ENCODE measurements around the gene PTPRCAP. TPM values are rescaled to one million over a fixed set of nuclear protein-coding genes. Genes with fewer than 3 reads are reported as not detected.
A peak's percentile ranks its signal among the peaks of the same experiment; 100 is the strongest.

Gene PTPRCAP
- polyA plus RNA-seq, 4 donors, result 0.86 to 2.4 (median 2.0) TPM

GRCh38 chr11:67398661-67399563 lies 38.6 kb downstream of the PTPRCAP start:
- no peak for DNase-seq (ENCODE audit: low read depth in 4 of 4, low spot score in 3 of 4)

GRCh38 chr11:67397986-67398660 lies 39.4 kb downstream of the PTPRCAP start:
- no peak for DNase-seq (ENCODE audit: low read depth in 4 of 4, low spot score in 3 of 4)

- no peak for DNase-seq (ENCODE audit: low read depth in 4 of 4, low spot score in 3 of 4)
These were observed 39.9 kb downstream of the PTPRCAP start for GRCh38 chr11:67397536-67397935.

- DNase-seq (ENCODE audit: low read depth in 4 of 4, low spot score in 3 of 4), result no peak
These were observed 40.7 kb downstream of the PTPRCAP start for GRCh38 chr11:67396587-67397389.

- DNase-seq (ENCODE audit: low read depth in 4 of 4, low spot score in 3 of 4), result no peak
These were observed 41.3 kb downstream of the PTPRCAP start for GRCh38 chr11:67396259-67396581.

GRCh38 chr11:67395555-67396258 lies 41.8 kb downstream of the PTPRCAP start:
- DNase-seq (ENCODE audit: low read depth in 4 of 4, low spot score in 3 of 4), result no peak

GRCh38 chr11:67393990-67394389 lies 43.5 kb downstream of the PTPRCAP start:
- no peak for DNase-seq (ENCODE audit: low read depth in 4 of 4, low spot score in 3 of 4)

GRCh38 chr11:67393437-67393836 lies 44.0 kb downstream of the PTPRCAP start:
- no peak for DNase-seq (ENCODE audit: low read depth in 4 of 4, low spot score in 3 of 4)

- no peak for DNase-seq (ENCODE audit: low read depth in 4 of 4, low spot score in 3 of 4)
These were observed 45.2 kb downstream of the PTPRCAP start for GRCh38 chr11:67392183-67392715.

GRCh38 chr11:67391304-67392182 lies 45.9 kb downstream of the PTPRCAP start, which contains the start of gene RAD9A:
TSS of gene RAD9A (plus strand) at chr11:67391986. CDS start at chr11:67392045, 59 bp downstream.
- peak; percentile 87 to 91 (median 88) for DNase-seq (ENCODE audit: low read depth in 4 of 4, low spot score in 3 of 4)

- no peak for DNase-seq (ENCODE audit: low read depth in 4 of 4, low spot score in 3 of 4)
These were observed 46.6 kb downstream of the PTPRCAP start for GRCh38 chr11:67390947-67391303.

GRCh38 chr11:67389477-67389876 lies 48.0 kb downstream of the PTPRCAP start:
- no peak for DNase-seq (ENCODE audit: low read depth in 4 of 4, low spot score in 3 of 4)

GRCh38 chr11:67387518-67387917 lies 50.0 kb downstream of the PTPRCAP start:
- no peak for DNase-seq (ENCODE audit: low read depth in 4 of 4, low spot score in 3 of 4)

GRCh38 chr11:67387069-67387468 lies 50.4 kb downstream of the PTPRCAP start:
- no peak for DNase-seq (ENCODE audit: low read depth in 4 of 4, low spot score in 3 of 4)

Other genes with a start within 250 kb of the PTPRCAP start
- 10 to 100 TPM; 43.3 to 66.4 (median 47.0) TPM for gene GRK2, start 171.2 kb downstream of the PTPRCAP start, polyA plus RNA-seq (ENCODE audit: insufficient read length in 4 of 4)
- gene ANKRD13D, start 148.4 kb downstream of the PTPRCAP start, polyA plus RNA-seq (ENCODE audit: insufficient read length in 4 of 4), result 10 to 100 TPM; 20.2 to 60.0 (median 30.1) TPM
- 10 to 100 TPM; 16.6 to 37.2 (median 24.5) TPM for gene SSH3, start 134.2 kb downstream of the PTPRCAP start, polyA plus RNA-seq (ENCODE audit: insufficient read length in 4 of 4)
- gene POLD4, start 84.1 kb downstream of the PTPRCAP start, polyA plus RNA-seq (ENCODE audit: insufficient read length in 4 of 4), result 10 to 100 TPM; 18.5 to 36.3 (median 22.3) TPM
- gene CLCF1, start 64.1 kb downstream of the PTPRCAP start, polyA plus RNA-seq (ENCODE audit: insufficient read length in 4 of 4), result 10 to 100 TPM in 1 of 4 donors, 1 to 10 TPM in 3; 5.4 to 12.9 (median 7.0) TPM
- gene RAD9A, start 45.7 kb downstream of the PTPRCAP start, polyA plus RNA-seq (ENCODE audit: insufficient read length in 4 of 4), result 10 to 100 TPM; 16.6 to 37.5 (median 19.1) TPM
- gene PPP1CA, start 35.8 kb downstream of the PTPRCAP start, polyA plus RNA-seq (ENCODE audit: insufficient read length in 4 of 4), result 100 to 1,000 TPM in 3 of 4 donors, 10 to 100 TPM in 1; 77.6 to 177 (median 146) TPM
- gene TBC1D10C, start 33.6 kb downstream of the PTPRCAP start, polyA plus RNA-seq (ENCODE audit: insufficient read length in 4 of 4), result 10 to 100 TPM in 1 of 4 donors, 1 to 10 TPM in 3; 2.5 to 11.7 (median 4.4) TPM
- 1 to 10 TPM; 1.1 to 4.4 (median 1.8) TPM for gene CARNS1, start 22.0 kb downstream of the PTPRCAP start, polyA plus RNA-seq (ENCODE audit: insufficient read length in 4 of 4)
- 10 to 100 TPM; 37.4 to 46.7 (median 41.7) TPM for gene RPS6KB2, start 9.2 kb downstream of the PTPRCAP start, polyA plus RNA-seq (ENCODE audit: insufficient read length in 4 of 4)
- 10 to 100 TPM; 43.9 to 82.9 (median 59.9) TPM for gene CORO1B, start 5.8 kb upstream of the PTPRCAP start, polyA plus RNA-seq (ENCODE audit: insufficient read length in 4 of 4)
- gene GPR152, start 15.0 kb upstream of the PTPRCAP start, polyA plus RNA-seq (ENCODE audit: insufficient read length in 4 of 4), result not detected
- under 1 TPM; 0.54 to 0.75 (median 0.64) TPM for gene CABP4, start 17.7 kb upstream of the PTPRCAP start, polyA plus RNA-seq (ENCODE audit: insufficient read length in 4 of 4)
- gene TMEM134, start 31.6 kb upstream of the PTPRCAP start, polyA plus RNA-seq (ENCODE audit: insufficient read length in 4 of 4), result 10 to 100 TPM; 32.4 to 73.8 (median 42.1) TPM
- 10 to 100 TPM; 52.7 to 69.0 (median 65.4) TPM for gene AIP, start 45.3 kb upstream of the PTPRCAP start, polyA plus RNA-seq (ENCODE audit: insufficient read length in 4 of 4)
- 10 to 100 TPM; 26.9 to 38.6 (median 33.7) TPM for gene PITPNM1, start 67.7 kb upstream of the PTPRCAP start, polyA plus RNA-seq (ENCODE audit: insufficient read length in 4 of 4)
- gene CDK2AP2, start 70.5 kb upstream of the PTPRCAP start, polyA plus RNA-seq (ENCODE audit: insufficient read length in 4 of 4), result 10 to 100 TPM; 28.4 to 60.1 (median 44.1) TPM
- gene CABP2, start 85.8 kb upstream of the PTPRCAP start, polyA plus RNA-seq (ENCODE audit: insufficient read length in 4 of 4), result under 1 TPM in 2 of 4 donors, not detected in 2; 0.29 to 0.39 TPM
- gene GSTP1, start 146.1 kb upstream of the PTPRCAP start, polyA plus RNA-seq (ENCODE audit: insufficient read length in 4 of 4), result 100 to 1,000 TPM; 560 to 818 (median 731) TPM
- gene NDUFV1, start 169.3 kb upstream of the PTPRCAP start, polyA plus RNA-seq (ENCODE audit: insufficient read length in 4 of 4), result 100 to 1,000 TPM; 122 to 271 (median 155) TPM
- 10 to 100 TPM in 1 of 4 donors, 1 to 10 TPM in 3; 3.6 to 10.1 (median 4.1) TPM for gene NUDT8, start 192.3 kb upstream of the PTPRCAP start, polyA plus RNA-seq (ENCODE audit: insufficient read length in 4 of 4)
- gene TBX10, start 202.1 kb upstream of the PTPRCAP start, polyA plus RNA-seq (ENCODE audit: insufficient read length in 4 of 4), result not detected
- 10 to 100 TPM in 3 of 4 donors, 1 to 10 TPM in 1; 1.0 to 26.6 (median 20.6) TPM for gene ACY3, start 213.0 kb upstream of the PTPRCAP start, polyA plus RNA-seq (ENCODE audit: insufficient read length in 4 of 4)
- 1 to 10 TPM in 3 of 4 donors, under 1 TPM in 1; 0.05 to 4.2 (median 2.6) TPM for gene ALDH3B2, start 236.9 kb upstream of the PTPRCAP start, polyA plus RNA-seq (ENCODE audit: insufficient read length in 4 of 4)